HG03025 (cell line): ENCODE measurements around the gene AMMECR1.

ENCODE experiments used
- ATAC-seq: cut with Tn5 transposase; IDR thresholded peaks from one replicate; pipeline ENCODE4 v1.9.1; 2021; ENCODE audit warnings: mild to moderate bottlenecking, moderate library complexity; ENCODE audit not compliant: unreplicated experiment, low FRiP score

The AMMECR1 gene

GRCh38 chrX:110216027-110216426, 101.9 kb downstream of the AMMECR1 start:
- ATAC-seq: no peak

- no peak for ATAC-seq
These were observed 102.5 kb downstream of the AMMECR1 start for GRCh38 chrX:110215411-110215810.

- ATAC-seq: no peak
These were observed 103.2 kb downstream of the AMMECR1 start for GRCh38 chrX:110214684-110215083.

- ATAC-seq: no peak
These were observed 104.7 kb downstream of the AMMECR1 start for GRCh38 chrX:110213183-110213582.

- no peak for ATAC-seq
These were observed 105.6 kb downstream of the AMMECR1 start for GRCh38 chrX:110212299-110212698.

GRCh38 chrX:110211340-110211739, 106.5 kb downstream of the AMMECR1 start:
- no peak for ATAC-seq

GRCh38 chrX:110210417-110211139, 107.3 kb downstream of the AMMECR1 start:
- ATAC-seq: no peak

- ATAC-seq: no peak
These were observed 109.8 kb downstream of the AMMECR1 start for GRCh38 chrX:110208092-110208491.

- no peak for ATAC-seq
These were observed 112.9 kb downstream of the AMMECR1 start for GRCh38 chrX:110204986-110205385.

GRCh38 chrX:110201799-110202198, 116.1 kb downstream of the AMMECR1 start:
- no peak for ATAC-seq

GRCh38 chrX:110194977-110195376, 122.9 kb downstream of the AMMECR1 start:
- no peak for ATAC-seq

GRCh38 chrX:110192516-110192915, 125.4 kb downstream of the AMMECR1 start:
- no peak for ATAC-seq

GRCh38 chrX:110188701-110189558, 129.0 kb downstream of the AMMECR1 start:
- ATAC-seq: no peak

GRCh38 chrX:110183314-110183713, 134.6 kb downstream of the AMMECR1 start:
- no peak for ATAC-seq

- no peak for ATAC-seq
These were observed 135.0 kb downstream of the AMMECR1 start for GRCh38 chrX:110182865-110183264.

GRCh38 chrX:110182362-110182761, 135.5 kb downstream of the AMMECR1 start:
- no peak for ATAC-seq

- ATAC-seq: no peak
These were observed 136.3 kb downstream of the AMMECR1 start for GRCh38 chrX:110181459-110182137.

- ATAC-seq: peak; percentile 73
These were observed 137.0 kb downstream of the AMMECR1 start for GRCh38 chrX:110180928-110181310.

GRCh38 chrX:110180176-110180927, 137.5 kb downstream of the AMMECR1 start:
- no peak for ATAC-seq

- no peak for ATAC-seq
These were observed 139.6 kb downstream of the AMMECR1 start for GRCh38 chrX:110178179-110178865.
